Gastroesophageal sphincter (tissue), 3 donors: ENCODE data around the gene SNED1.

Experiments
- POLR2AphosphoS5 ChIP-seq: sonication (generic); formaldehyde crosslinking; IDR thresholded peaks from one replicate; pipeline ENCODE4 v1.6.1; 2017; ENCODE audit warnings: antibody characterized with exemption
- TF ChIP-seq, protein P1 (sequence below), 4 experiments: fragments of 200-600 bp in 2 of 4; fragments of 450-650 bp in 2 of 4; sonication (generic) in 1 of 4; IDR thresholded peaks; one replicate each; pipeline ENCODE4 v1.5.1; 2017 to 2019; ENCODE audit warnings: antibody characterized with exemption in 4 of 4, mild to moderate bottlenecking in 2 of 4, moderate library complexity in 2 of 4

DNA sequence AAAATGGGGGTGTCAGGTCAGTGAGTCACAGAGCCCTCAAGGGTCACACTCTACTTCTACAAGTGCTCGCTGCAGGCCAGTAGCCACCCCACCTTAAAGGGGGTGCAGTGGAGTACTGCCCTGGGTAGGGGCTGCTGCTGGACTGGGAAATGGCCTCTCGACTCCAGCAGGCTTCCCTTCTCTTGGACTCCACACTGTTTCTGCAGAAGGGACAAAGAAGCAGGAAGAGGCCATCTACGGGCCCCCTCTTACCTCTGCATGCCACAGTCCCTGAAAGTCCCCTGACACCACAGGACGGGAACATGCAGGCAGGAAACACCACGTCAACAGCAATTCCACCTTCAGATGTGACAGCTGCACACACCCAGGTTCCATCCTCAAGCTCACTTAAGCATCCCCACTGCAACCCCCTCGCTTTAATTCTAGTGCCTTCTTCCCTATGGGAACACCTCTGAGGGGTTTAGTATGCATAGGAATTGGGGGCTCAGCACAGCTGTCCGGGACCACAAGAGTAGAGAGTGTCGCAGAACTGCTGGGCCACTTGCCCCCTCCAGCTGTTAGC, 22.3 kb downstream of the SNED1 start:
- TF ChIP-seq, protein P1, sequence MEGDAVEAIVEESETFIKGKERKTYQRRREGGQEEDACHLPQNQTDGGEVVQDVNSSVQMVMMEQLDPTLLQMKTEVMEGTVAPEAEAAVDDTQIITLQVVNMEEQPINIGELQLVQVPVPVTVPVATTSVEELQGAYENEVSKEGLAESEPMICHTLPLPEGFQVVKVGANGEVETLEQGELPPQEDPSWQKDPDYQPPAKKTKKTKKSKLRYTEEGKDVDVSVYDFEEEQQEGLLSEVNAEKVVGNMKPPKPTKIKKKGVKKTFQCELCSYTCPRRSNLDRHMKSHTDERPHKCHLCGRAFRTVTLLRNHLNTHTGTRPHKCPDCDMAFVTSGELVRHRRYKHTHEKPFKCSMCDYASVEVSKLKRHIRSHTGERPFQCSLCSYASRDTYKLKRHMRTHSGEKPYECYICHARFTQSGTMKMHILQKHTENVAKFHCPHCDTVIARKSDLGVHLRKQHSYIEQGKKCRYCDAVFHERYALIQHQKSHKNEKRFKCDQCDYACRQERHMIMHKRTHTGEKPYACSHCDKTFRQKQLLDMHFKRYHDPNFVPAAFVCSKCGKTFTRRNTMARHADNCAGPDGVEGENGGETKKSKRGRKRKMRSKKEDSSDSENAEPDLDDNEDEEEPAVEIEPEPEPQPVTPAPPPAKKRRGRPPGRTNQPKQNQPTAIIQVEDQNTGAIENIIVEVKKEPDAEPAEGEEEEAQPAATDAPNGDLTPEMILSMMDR (IDR thresholded peaks at IDR 0.05) = no peak
- TF ChIP-seq POLR2AphosphoS5 = no peak
